Keratinocyte (primary cell): ENCODE data around the gene RPAIN. TPM values are rescaled to one million over a fixed set of nuclear protein-coding genes. Genes with fewer than 3 reads are reported as not detected.

Experiments used
- DNase-seq: peaks from one replicate; pipeline ENCODE4 v3.0.0-alpha.2; 2011; ENCODE audit warnings: low read depth, missing footprints, low spot score
- FAIRE-seq: peaks from 2 replicates; lab custom pipeline; 2011; peaks lifted over from hg19 to GRCh38; lab: Jason Lieb, UNC
- H2AFZ ChIP-seq: 2 replicates; pipeline ENCODE4 v1.6.0; 2012; ENCODE audit warnings: low read length, control low read depth, inconsistent platforms; ENCODE audit not compliant: control insufficient read depth
- H3K27ac ChIP-seq: 2 replicates; pipeline ENCODE4 v1.5.1; 2011; ENCODE audit warnings: low read length; ENCODE audit not compliant: control insufficient read depth, insufficient read depth
- H3K27me3 ChIP-seq: 3 replicates; pipeline ENCODE4 v1.6.0; 2011; ENCODE audit warnings: low read length; ENCODE audit not compliant: control insufficient read depth, insufficient read depth; ENCODE audit errors: extremely low read depth
- H3K36me3 ChIP-seq, 2 experiments: 2 replicates in 1 of 2; 3 replicates in 1 of 2; pipeline ENCODE4 v1.5.1; 2011; ENCODE audit warnings: low read length in 2 of 2, mild to moderate bottlenecking in 1 of 2; ENCODE audit not compliant: control insufficient read depth in 2 of 2, insufficient read depth in 2 of 2; ENCODE audit errors: extremely low read depth in 1 of 2
- H3K4me1 ChIP-seq: 3 replicates; pipeline ENCODE4 v1.5.1; 2011; ENCODE audit warnings: low read length; ENCODE audit not compliant: control insufficient read depth, insufficient read depth; ENCODE audit errors: extremely low read depth
- H3K4me2 ChIP-seq: 3 replicates; pipeline ENCODE4 v1.6.0; 2011; ENCODE audit warnings: low read depth, low read length; ENCODE audit not compliant: control insufficient read depth, insufficient read depth; ENCODE audit errors: extremely low read depth
- H3K4me3 ChIP-seq, 3 experiments: fragments of 200-600 bp in 1 of 3; sonication (generic) in 1 of 3; 2 replicates in 2 of 3; 3 replicates in 1 of 3; pipeline ENCODE4 v1.5.1; 2011 to 2016; ENCODE audit warnings: low read length in 3 of 3, mild to moderate bottlenecking in 3 of 3, control low read depth in 2 of 3, inconsistent platforms in 1 of 3, low read depth in 1 of 3, mixed read lengths in 1 of 3, mixed run types in 1 of 3, moderate library complexity in 1 of 3; ENCODE audit not compliant: control insufficient read depth in 2 of 3, insufficient read depth in 2 of 3; ENCODE audit errors: extremely low read depth in 1 of 3
- H3K79me2 ChIP-seq: 2 replicates; pipeline ENCODE4 v1.6.0; 2012; ENCODE audit warnings: low read length; ENCODE audit not compliant: control insufficient read depth, insufficient read depth
- H3K9ac ChIP-seq: 3 replicates; pipeline ENCODE4 v1.6.0; 2011; ENCODE audit warnings: low read length; ENCODE audit not compliant: control insufficient read depth, insufficient read depth; ENCODE audit errors: extremely low read depth
- H3K9me1 ChIP-seq: 3 replicates; pipeline ENCODE4 v1.6.0; 2011; ENCODE audit warnings: low read length; ENCODE audit not compliant: control insufficient read depth, insufficient read depth; ENCODE audit errors: extremely low read depth
- H3K9me3 ChIP-seq: 2 replicates; pipeline ENCODE4 v1.5.1; 2012; ENCODE audit warnings: low read depth, low read length; ENCODE audit not compliant: control insufficient read depth
- H4K20me1 ChIP-seq: 3 replicates; pipeline ENCODE4 v1.6.0; 2011; ENCODE audit warnings: low read length; ENCODE audit not compliant: control insufficient read depth, insufficient read depth; ENCODE audit errors: extremely low read depth
- CTCF ChIP-seq, 3 experiments: IDR thresholded peaks in 1 of 3; conservative IDR thresholded peaks in 1 of 3; optimal IDR thresholded peaks in 1 of 3; 2 replicates in 2 of 3; 3 replicates in 1 of 3; pipeline versions ENCODE3 to v1.5.1; 2011; ENCODE audit warnings: low read length in 3 of 3, mild to moderate bottlenecking in 3 of 3, moderate library complexity in 2 of 3, control low read depth in 1 of 3, inconsistent platforms in 1 of 3; ENCODE audit not compliant: insufficient read depth in 2 of 3; ENCODE audit errors: extremely low read depth in 1 of 3
- EZH2 ChIP-seq: IDR thresholded peaks from one replicate; pipeline ENCODE4 v1.6.1; 2012; ENCODE audit warnings: inconsistent platforms, mild to moderate bottlenecking, low read length, moderate library complexity
- dilution Hi-C: fragments of 300-500 bp; cut with MboI; formaldehyde crosslinking; loops from one replicate; pipeline ENCODE4 v1.7.0; 2020; ENCODE audit warnings: low sequenced_read_pairs; ENCODE audit not compliant: extremely low pct_ligation_motif_present
- polyA plus RNA-seq, 5 experiments: library from polyadenylated mRNA; depleted of rRNA in 3 of 5; stranded (reverse) in 3 of 5; stranded (forward) in 1 of 5; unstranded in 1 of 5; fragments of >200 nt; gene quantifications; 1 replicate in 1 of 5; 2 replicates in 3 of 5; 3 replicates in 1 of 5; pipeline versions ENCODE4 v1.2.1 to v1.2.3, GENCODE V29; 2011 to 2012; ENCODE audit warnings: missing spikeins in 2 of 5, low read depth in 1 of 5, low replicate concordance in 1 of 5

Gene RPAIN
- polyA plus RNA-seq, 1 donor (not counting 4 experiments of a cell fraction or from before 2014, with no cell fraction given) = 22.5 TPM

- Histone ChIP-seq H3K9ac (no peak overlapping the region), H3K4me3 (no peak overlapping the region), H3K27me3 (no peaks in the 10 kb centered on the region), H3K9me3 (no peaks in the 10 kb centered on the region), H3K4me1 (no peaks in the 10 kb centered on the region), H3K4me2 (no peak overlapping the region), H4K20me1 (no peaks in the 10 kb centered on the region), H2AFZ (no peak overlapping the region), H3K36me3 (peaks cover 13 to 20% of the 10 kb centered on the region in 2 experiments), H3K79me2 (no peaks in the 10 kb centered on the region), H3K9me1 (no peaks in the 10 kb centered on the region), H3K27ac (no peak overlapping the region)
- TF ChIP-seq CTCF (optimal IDR thresholded peaks at IDR 0.05 in 1 of 3, IDR thresholded peaks at IDR 0.05 in 1 of 3, conservative IDR thresholded peaks at IDR 0.05 in 1 of 3; ENCODE audit: extremely low read depth in 1 of 3, insufficient read depth in 2 of 3, low read length in 3 of 3) (no peak), EZH2 (no peak)
- DNase-seq (no peak), FAIRE-seq (no peak)
- dilution Hi-C loops = no loop called here
Observed at GRCh38 chr17:5396612-5397011, 23.4 kb upstream of the RPAIN start.

- no peaks in the 10 kb centered on the region for H4K20me1 ChIP-seq
- no peaks in the 10 kb centered on the region for H3K4me1 ChIP-seq
- no peak overlapping the region for H3K4me2 ChIP-seq
- H3K4me3 ChIP-seq = no peak overlapping the region
- H3K9me1 ChIP-seq = no peaks in the 10 kb centered on the region
- no peak overlapping the region for H3K9ac ChIP-seq
- H3K27me3 ChIP-seq = no peaks in the 10 kb centered on the region
- TF ChIP-seq EZH2 (no peak), CTCF (optimal IDR thresholded peaks at IDR 0.05 in 1 of 3, IDR thresholded peaks at IDR 0.05 in 1 of 3, conservative IDR thresholded peaks at IDR 0.05 in 1 of 3; ENCODE audit: extremely low read depth in 1 of 3, insufficient read depth in 2 of 3, low read length in 3 of 3) (no peak)
- dilution Hi-C loops = no loop called here
- no peaks in the 10 kb centered on the region for H3K9me3 ChIP-seq
- peaks cover 2% of the 10 kb centered on the region for H3K79me2 ChIP-seq
- FAIRE-seq (no peak), DNase-seq (no peak)
- no peak overlapping the region for H2AFZ ChIP-seq
- H3K27ac ChIP-seq = no peak overlapping the region
- peaks cover 14 to 28% of the 10 kb centered on the region in 2 experiments for H3K36me3 ChIP-seq
Observed at GRCh38 chr17:5399767-5400166, 20.2 kb upstream of the RPAIN start.
